Erythroblast (primary cell): ENCODE results near the gene SARS1.

Experiments
- GATA1 ChIP-seq: IDR thresholded peaks from 2 replicates; pipeline ENCODE4 v1.6.1; 2011; ENCODE audit warnings: low read depth, mild to moderate bottlenecking, control low read depth, low read length, moderate library complexity
- POLR2A ChIP-seq: IDR thresholded peaks from 2 replicates; pipeline ENCODE4 v1.6.1; 2011; ENCODE audit warnings: mild to moderate bottlenecking, low read length

DNA sequence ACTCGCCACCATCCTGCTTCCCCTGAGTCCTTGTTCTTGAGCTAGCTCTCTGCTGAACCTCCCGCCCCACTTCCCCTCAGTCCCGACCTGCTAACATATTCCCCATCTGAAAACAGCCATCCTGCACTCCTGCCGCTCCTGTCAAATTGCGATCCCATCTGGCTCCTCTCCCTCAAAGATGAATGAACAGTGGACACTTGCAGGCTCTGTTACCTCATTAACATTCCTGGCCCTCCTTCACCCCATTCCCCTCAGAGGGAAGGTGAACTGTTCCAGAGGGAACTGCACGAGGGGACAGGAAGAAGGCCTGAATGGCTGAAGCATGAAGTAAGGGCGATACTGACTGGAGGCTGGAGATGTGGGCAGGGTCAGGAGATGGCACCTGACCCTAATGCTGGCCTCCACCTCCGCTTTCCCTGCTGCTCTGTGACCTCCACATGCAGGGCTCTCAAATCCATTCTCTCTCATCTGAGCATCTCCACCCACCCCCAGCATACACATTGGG is 28.2 kb downstream of the SARS1 start:
- TF ChIP-seq POLR2A (no peak), GATA1 (no peak)
